Measurements from ENCODE around the gene GBA3. TPM values are rescaled to one million over a fixed set of nuclear protein-coding genes. Genes with fewer than 3 reads are reported as not detected.

The GBA3 gene
- total RNA-seq, 2 experiments from 2014 or later = not detected

DNA sequence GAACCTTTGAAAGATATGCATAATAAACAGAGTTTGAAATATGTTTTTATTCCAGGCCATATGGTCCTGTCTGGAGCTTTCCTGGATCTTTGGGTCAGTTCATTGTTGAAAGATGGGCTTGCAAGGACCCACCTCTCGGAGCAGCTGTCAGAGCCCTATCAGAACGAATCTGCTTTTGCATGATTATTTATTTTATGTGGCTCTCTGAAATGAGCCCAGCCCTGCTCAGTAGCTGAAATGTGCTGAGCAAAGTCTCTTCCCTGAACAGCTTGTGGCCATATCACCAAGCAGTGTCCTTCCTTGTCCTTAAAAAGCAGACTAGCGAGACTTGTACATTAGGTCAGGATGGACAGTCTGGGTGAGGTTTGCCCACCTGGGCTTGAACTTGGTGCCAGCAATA, 110.8 kb downstream of the GBA3 start:
- Mint-ChIP-seq H3K27me3 (no peaks in the 10 kb centered on the region), H3K4me3 (no peak overlapping the region), H3K9me3 (peaks cover 7% of the 10 kb centered on the region), H3K27ac (no peak overlapping the region), H3K4me1 (ENCODE audit: low read depth) (no peaks in the 10 kb centered on the region), H3K36me3 (no peaks in the 10 kb centered on the region)
- intact Hi-C loops (cut with micrococcal nuclease) = no loop called here
- CTCF ChIA-PET = no interaction called here
- DNase-seq = no peak
- POLR2A ChIA-PET = no interaction called here

DNA sequence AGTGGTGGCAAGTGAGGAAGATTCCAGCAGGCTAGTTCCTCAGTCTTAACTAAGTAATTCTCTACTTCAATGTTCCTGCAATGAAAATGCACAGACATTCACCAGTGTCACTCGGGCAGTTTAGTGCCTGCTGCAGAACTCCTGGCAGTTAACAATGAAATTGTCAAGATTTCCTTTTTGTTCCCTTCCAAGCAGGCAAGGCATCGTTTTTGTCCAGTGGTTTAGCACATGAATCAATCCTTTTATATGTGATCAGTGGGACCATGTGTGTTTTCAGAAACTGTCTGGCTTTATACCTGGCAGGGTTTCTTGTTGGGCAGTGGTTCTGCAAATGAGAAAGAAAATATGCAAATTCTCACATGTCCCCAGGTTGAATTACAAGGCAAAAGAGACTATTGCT, 122.2 kb downstream of the GBA3 start:
- Mint-ChIP-seq H3K36me3 (no peaks in the 10 kb centered on the region), H3K9me3 (peaks cover 11% of the 10 kb centered on the region), H3K4me1 (ENCODE audit: low read depth) (no peaks in the 10 kb centered on the region), H3K27ac (no peak overlapping the region), H3K27me3 (no peaks in the 10 kb centered on the region), H3K4me3 (no peak overlapping the region)
- ChIA-PET POLR2A (no interaction called here), CTCF (no interaction called here)
- intact Hi-C loops (cut with micrococcal nuclease) = no loop called here
- DNase-seq = no peak

DNA sequence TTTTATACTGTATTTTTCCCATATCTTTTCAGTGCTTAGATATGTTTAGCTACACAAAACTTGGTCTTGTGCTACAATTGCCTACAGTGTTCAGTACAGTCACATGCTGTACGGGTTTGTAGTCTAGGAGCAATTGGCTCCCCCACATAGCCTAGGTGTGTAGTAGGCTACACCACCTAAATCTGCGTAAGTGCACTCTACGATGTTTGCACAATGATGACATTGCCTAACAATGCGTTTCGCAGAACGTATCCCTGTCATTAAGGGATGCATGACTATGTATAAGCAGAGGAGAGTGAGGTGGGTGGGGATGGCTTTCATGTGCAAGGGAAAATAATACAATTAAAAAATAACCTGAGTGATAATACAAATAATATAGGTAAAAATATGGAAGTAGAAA, 131.4 kb downstream of the GBA3 start:
- peaks cover 4% of the 10 kb centered on the region for H3K9me3 Mint-ChIP-seq
- H3K4me3 Mint-ChIP-seq = no peak overlapping the region
- ChIA-PET POLR2A (no interaction called here), CTCF (no interaction called here)
- no peaks in the 10 kb centered on the region for H3K36me3 Mint-ChIP-seq
- H3K27ac Mint-ChIP-seq = no peak overlapping the region
- no peaks in the 10 kb centered on the region for H3K27me3 Mint-ChIP-seq
- no peaks in the 10 kb centered on the region for H3K4me1 Mint-ChIP-seq (ENCODE audit: low read depth)
- DNase-seq = no peak
- intact Hi-C loops (cut with micrococcal nuclease) = no loop called here

- CTCF ChIA-PET = no interaction called here
- intact Hi-C loops (cut with micrococcal nuclease) = no loop called here
These were observed 149.8 kb downstream of the GBA3 start for GRCh38 chr4:22842360-22843018.

GRCh38 chr4:22848332-22848731, 155.6 kb downstream of the GBA3 start:
- Mint-ChIP-seq H3K36me3 (no peaks in the 10 kb centered on the region), H3K27ac (no peak overlapping the region), H3K9me3 (no peaks in the 10 kb centered on the region), H3K4me3 (no peak overlapping the region), H3K27me3 (no peaks in the 10 kb centered on the region), H3K4me1 (ENCODE audit: low read depth) (no peaks in the 10 kb centered on the region)
- POLR2A ChIA-PET = no interaction called here
- CTCF ChIA-PET = no interaction called here
- no peak for DNase-seq
- intact Hi-C loops (cut with micrococcal nuclease) = no loop called here

More at GRCh38 chr4:22842360-22843018, 149.8 kb downstream of the GBA3 start:
- Mint-ChIP-seq H3K9me3 (peaks cover 6% of the 10 kb centered on the region), H3K4me3 (no peak overlapping the region), H3K27me3 (no peaks in the 10 kb centered on the region), H3K27ac (no peak overlapping the region), H3K4me1 (ENCODE audit: low read depth) (no peaks in the 10 kb centered on the region), H3K36me3 (no peaks in the 10 kb centered on the region)
- POLR2A ChIA-PET = no interaction called here
- DNase-seq = no peak

- intact Hi-C loops (cut with micrococcal nuclease) = no loop called here
- Mint-ChIP-seq H3K27ac (no peak overlapping the region), H3K9me3 (no peaks in the 10 kb centered on the region), H3K36me3 (no peaks in the 10 kb centered on the region), H3K27me3 (no peaks in the 10 kb centered on the region), H3K4me3 (no peak overlapping the region), H3K4me1 (ENCODE audit: low read depth) (no peaks in the 10 kb centered on the region)
- ChIA-PET CTCF (no interaction called here), POLR2A (no interaction called here)
- no peak for DNase-seq
These were observed 157.3 kb downstream of the GBA3 start for GRCh38 chr4:22850055-22850454.

GRCh38 chr4:22850630-22851029, 157.9 kb downstream of the GBA3 start:
- H3K36me3 Mint-ChIP-seq = no peaks in the 10 kb centered on the region
- H3K9me3 Mint-ChIP-seq = no peaks in the 10 kb centered on the region
- no peak overlapping the region for H3K27ac Mint-ChIP-seq
- POLR2A ChIA-PET = no interaction called here
- H3K27me3 Mint-ChIP-seq = no peaks in the 10 kb centered on the region
- H3K4me1 Mint-ChIP-seq (ENCODE audit: low read depth) = no peaks in the 10 kb centered on the region
- intact Hi-C loops (cut with micrococcal nuclease) = no loop called here
- CTCF ChIA-PET = no interaction called here
- no peak overlapping the region for H3K4me3 Mint-ChIP-seq
- no peak for DNase-seq

DNA sequence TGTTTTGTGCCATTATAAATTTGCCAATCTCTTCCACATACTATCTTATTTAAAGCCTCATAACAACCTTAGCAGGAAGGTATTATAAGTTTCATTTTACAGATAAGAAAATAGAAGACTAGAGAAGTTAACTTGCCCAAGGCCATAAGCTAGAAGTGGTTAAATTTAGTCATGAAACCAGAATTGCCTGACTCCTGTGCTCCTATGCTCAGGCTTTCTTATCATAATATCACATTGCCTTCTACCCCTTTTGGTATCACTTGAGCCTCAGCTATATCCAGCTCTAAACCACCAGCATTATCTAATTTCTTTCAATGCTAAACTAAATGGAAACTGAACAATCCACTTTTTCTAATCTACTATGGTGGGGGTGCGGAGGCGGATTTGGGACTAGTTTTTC, 164.7 kb downstream of the GBA3 start:
- DNase-seq = no peak
- POLR2A ChIA-PET = no interaction called here
- H3K27ac Mint-ChIP-seq = no peak overlapping the region
- H3K9me3 Mint-ChIP-seq = no peaks in the 10 kb centered on the region
- H3K36me3 Mint-ChIP-seq = no peaks in the 10 kb centered on the region
- intact Hi-C loops (cut with micrococcal nuclease) = no loop called here
- no peaks in the 10 kb centered on the region for H3K4me1 Mint-ChIP-seq (ENCODE audit: low read depth)
- H3K27me3 Mint-ChIP-seq = no peaks in the 10 kb centered on the region
- no peak overlapping the region for H3K4me3 Mint-ChIP-seq
- CTCF ChIA-PET = no interaction called here

DNA sequence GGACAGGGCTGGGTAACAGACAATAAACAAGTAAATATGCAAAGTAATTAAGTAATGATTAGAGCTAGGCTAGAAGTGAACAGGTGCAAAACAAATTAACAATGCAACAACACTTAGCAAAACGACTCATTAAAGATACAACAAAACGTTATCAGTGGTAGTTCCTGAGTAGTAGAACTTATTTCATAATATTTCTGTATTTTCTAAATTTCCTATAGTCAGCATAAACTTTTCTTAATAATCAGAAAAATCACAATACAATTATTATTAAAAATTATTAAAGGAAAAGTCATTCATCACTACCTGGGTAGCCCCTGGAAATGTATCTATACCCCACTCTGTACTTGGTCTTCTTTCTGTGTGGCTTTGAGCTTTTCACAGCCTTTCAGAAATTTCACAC, 166.6 kb downstream of the GBA3 start:
- no peaks in the 10 kb centered on the region for H3K27me3 Mint-ChIP-seq
- DNase-seq = no peak
- CTCF ChIA-PET = no interaction called here
- H3K4me1 Mint-ChIP-seq (ENCODE audit: low read depth) = no peaks in the 10 kb centered on the region
- intact Hi-C loops (cut with micrococcal nuclease) = no loop called here
- H3K36me3 Mint-ChIP-seq = no peaks in the 10 kb centered on the region
- POLR2A ChIA-PET = no interaction called here
- no peaks in the 10 kb centered on the region for H3K9me3 Mint-ChIP-seq
- H3K4me3 Mint-ChIP-seq = no peak overlapping the region
- H3K27ac Mint-ChIP-seq = no peak overlapping the region

Other genes starting within 250 kb of the GBA3 start
- gene ADGRA3, start 176.9 kb upstream of the GBA3 start, total RNA-seq = 1 to 10 TPM; 1.4 to 1.5 TPM